IPS-18a (cell line): ENCODE results near the gene ROBO1.
A peak's percentile ranks its signal among the peaks of the same experiment; 100 is the strongest.

Source experiments
- H3K27ac ChIP-seq: one replicate; pipeline ENCODE4 v1.5.1; 2013; ENCODE audit warnings: low read length
- H3K27me3 ChIP-seq: one replicate; pipeline ENCODE4 v1.6.1; 2013; ENCODE audit warnings: mild to moderate bottlenecking, low read length; ENCODE audit not compliant: control insufficient read depth, insufficient read depth
- H3K36me3 ChIP-seq: one replicate; pipeline ENCODE4 v1.6.1; 2013; ENCODE audit warnings: low read depth, low read length; ENCODE audit not compliant: control insufficient read depth
- H3K4me1 ChIP-seq: one replicate; pipeline ENCODE4 v1.6.1; 2013; ENCODE audit warnings: low read depth, low read length; ENCODE audit not compliant: control insufficient read depth
- H3K4me3 ChIP-seq: one replicate; pipeline ENCODE4 v1.5.1; 2013; ENCODE audit warnings: low read length
- H3K9ac ChIP-seq: one replicate; pipeline ENCODE4 v1.6.1; 2013; ENCODE audit warnings: mild to moderate bottlenecking, low read length, moderate library complexity
- H3K9me3 ChIP-seq: one replicate; pipeline ENCODE4 v1.6.1; 2013; ENCODE audit warnings: low read depth, low read length; ENCODE audit not compliant: control insufficient read depth

ROBO1 gene

GRCh38 chr3:79018265-79018664, 749.5 kb downstream of the ROBO1 start:
- Histone ChIP-seq H3K9me3 (no peaks in the 10 kb centered on the region), H3K27ac (no peak overlapping the region), H3K4me3 (peak overlapping the region; percentile 92), H3K27me3 (no peaks in the 10 kb centered on the region), H3K9ac (peak overlapping the region; percentile 90), H3K4me1 (peaks cover 27% of the 10 kb centered on the region), H3K36me3 (no peaks in the 10 kb centered on the region)

DNA sequence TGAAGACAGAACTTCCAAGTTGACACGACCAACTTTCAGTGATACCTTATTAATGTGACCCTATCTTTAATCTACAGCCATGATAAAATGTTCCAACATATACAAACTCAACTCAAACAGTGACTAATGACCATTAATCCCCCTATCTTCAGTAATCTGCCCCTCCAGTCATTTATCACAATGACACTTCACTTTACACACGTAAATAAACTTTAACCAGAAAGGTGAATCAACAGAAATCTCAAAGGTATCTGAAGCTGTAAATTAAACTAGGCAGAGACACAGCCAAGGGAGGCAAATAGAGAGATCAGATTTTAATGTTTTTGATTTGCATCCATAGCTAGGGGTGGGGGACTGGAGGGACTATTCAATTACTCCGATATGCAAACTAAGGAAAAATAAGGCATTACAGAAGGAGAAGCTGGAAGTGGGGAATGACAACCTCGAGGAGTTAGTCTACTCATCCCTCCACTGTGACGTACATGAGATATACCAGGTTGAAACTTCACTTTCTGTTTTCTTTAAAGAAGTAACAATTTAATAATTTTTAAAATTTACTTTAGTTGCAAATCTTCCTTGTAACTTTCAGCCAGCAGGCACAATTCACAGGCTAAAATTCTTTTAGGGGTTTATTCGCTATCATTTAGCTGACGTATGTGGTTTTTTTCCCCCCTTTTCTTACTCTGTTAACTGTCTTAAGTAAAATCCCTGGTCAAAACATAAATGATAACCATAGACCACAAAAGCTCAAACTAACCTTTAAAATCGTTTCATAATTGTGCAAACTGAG, 751.0 kb downstream of the ROBO1 start:
- no peak overlapping the region for H3K27ac ChIP-seq
- no peaks in the 10 kb centered on the region for H3K36me3 ChIP-seq
- H3K4me1 ChIP-seq = peaks cover 39% of the 10 kb centered on the region
- H3K4me3 ChIP-seq = peak overlapping the region; percentile 92
- no peaks in the 10 kb centered on the region for H3K27me3 ChIP-seq
- peak overlapping the region; percentile 90 for H3K9ac ChIP-seq
- no peaks in the 10 kb centered on the region for H3K9me3 ChIP-seq

DNA sequence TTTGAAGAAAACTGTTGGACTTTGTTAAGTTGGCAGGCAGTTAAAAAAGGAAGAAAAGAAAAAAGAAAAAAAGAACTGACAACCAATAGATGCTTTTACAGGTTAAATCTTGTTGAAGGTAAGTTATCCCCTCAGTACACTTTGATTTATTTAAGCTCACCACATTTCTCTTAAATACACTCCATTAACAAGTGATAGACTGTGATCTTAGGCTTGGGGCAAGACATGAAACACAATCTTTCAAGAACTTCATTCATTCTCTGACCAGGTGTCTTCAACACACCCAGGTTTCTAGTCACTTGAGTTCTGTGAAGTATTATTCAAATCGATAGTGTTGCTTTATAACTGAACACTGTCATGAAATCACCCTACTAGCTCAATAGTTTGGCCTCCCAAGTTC, 751.9 kb downstream of the ROBO1 start:
- H3K36me3 ChIP-seq = no peaks in the 10 kb centered on the region
- H3K9me3 ChIP-seq = no peaks in the 10 kb centered on the region
- H3K27me3 ChIP-seq = no peaks in the 10 kb centered on the region
- H3K4me1 ChIP-seq = peaks cover 43% of the 10 kb centered on the region
- no peak overlapping the region for H3K9ac ChIP-seq
- H3K27ac ChIP-seq = no peak overlapping the region
- peak overlapping the region; percentile 92 for H3K4me3 ChIP-seq

DNA sequence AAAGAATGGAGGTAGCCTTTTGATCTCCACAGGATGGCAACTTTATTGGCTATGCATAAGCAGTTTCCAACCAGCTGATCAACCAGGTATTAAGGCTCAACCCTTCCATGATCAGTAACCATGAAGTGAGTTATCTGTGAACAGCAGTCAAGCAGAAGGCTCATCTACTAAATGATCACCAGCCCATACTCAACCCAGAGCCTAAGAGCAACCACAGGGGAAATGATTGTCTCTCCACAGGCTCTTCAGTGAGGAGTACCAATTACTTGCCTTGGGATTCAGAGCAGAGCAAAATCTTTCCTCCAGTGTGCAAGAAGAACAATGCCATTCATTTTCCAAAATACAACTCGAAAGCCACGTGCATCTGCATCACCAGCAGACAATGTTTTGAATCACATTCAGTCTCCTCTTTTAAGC, 754.8 kb downstream of the ROBO1 start:
- Histone ChIP-seq H3K9ac (no peak overlapping the region), H3K27ac (no peak overlapping the region), H3K27me3 (no peaks in the 10 kb centered on the region), H3K9me3 (no peaks in the 10 kb centered on the region), H3K4me1 (peaks cover 38% of the 10 kb centered on the region), H3K4me3 (peak overlapping the region; percentile 7), H3K36me3 (no peaks in the 10 kb centered on the region)

DNA sequence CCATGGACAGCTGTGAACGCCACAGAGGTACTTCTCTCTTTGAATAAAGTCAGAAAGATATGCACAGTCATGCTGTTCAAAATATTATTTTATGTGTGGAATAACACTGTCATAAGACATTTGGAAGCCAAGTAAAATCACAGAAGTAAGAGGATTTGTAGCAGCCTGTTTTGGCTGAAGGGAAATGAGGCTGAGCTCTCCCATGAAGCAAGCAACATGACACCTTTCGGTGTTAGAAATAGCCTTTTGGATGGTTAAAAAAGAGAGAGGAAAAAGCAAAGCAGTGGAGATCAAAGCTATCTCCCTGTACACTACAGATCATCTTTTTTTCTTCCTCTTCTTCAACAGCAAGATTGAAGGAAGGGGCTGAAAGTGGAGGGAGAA, 755.3 kb downstream of the ROBO1 start:
- H3K27me3 ChIP-seq = no peaks in the 10 kb centered on the region
- H3K4me3 ChIP-seq = peak overlapping the region; percentile 7
- no peak overlapping the region for H3K9ac ChIP-seq
- no peak overlapping the region for H3K27ac ChIP-seq
- H3K36me3 ChIP-seq = no peaks in the 10 kb centered on the region
- H3K9me3 ChIP-seq = no peaks in the 10 kb centered on the region
- peaks cover 38% of the 10 kb centered on the region for H3K4me1 ChIP-seq

GRCh38 chr3:79011821-79012529, 755.8 kb downstream of the ROBO1 start:
- H3K27me3 ChIP-seq = no peaks in the 10 kb centered on the region
- H3K4me1 ChIP-seq = peaks cover 38% of the 10 kb centered on the region
- no peak overlapping the region for H3K27ac ChIP-seq
- H3K36me3 ChIP-seq = no peaks in the 10 kb centered on the region
- no peaks in the 10 kb centered on the region for H3K9me3 ChIP-seq
- H3K4me3 ChIP-seq = no peak overlapping the region
- no peak overlapping the region for H3K9ac ChIP-seq

- Histone ChIP-seq H3K4me3 (no peak overlapping the region), H3K27ac (no peak overlapping the region)
These were observed 757.9 kb downstream of the ROBO1 start for GRCh38 chr3:79009861-79010260.

DNA sequence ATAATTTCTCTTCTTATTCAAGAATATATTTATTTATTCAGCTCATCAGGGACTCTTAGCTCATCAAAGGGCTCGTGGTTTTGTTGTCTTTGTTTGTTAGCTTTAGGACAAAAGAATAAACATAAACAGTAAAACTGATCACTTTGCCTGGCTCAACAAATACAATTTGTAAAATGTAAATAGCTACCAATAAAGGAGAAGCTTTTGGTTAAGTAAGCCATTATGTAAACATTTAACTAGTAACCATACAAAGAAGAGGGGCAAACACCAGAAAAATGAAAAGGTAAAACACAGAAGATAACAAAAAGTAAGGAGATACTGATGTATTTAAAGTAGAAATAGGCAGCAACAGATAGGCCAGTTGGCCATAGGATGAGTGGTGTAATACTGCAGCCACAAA, 761.7 kb downstream of the ROBO1 start:
- no peaks in the 10 kb centered on the region for H3K36me3 ChIP-seq
- no peaks in the 10 kb centered on the region for H3K27me3 ChIP-seq
- no peak overlapping the region for H3K4me3 ChIP-seq
- H3K9ac ChIP-seq = no peak overlapping the region
- no peaks in the 10 kb centered on the region for H3K9me3 ChIP-seq
- peaks cover 18% of the 10 kb centered on the region for H3K4me1 ChIP-seq
- H3K27ac ChIP-seq = no peak overlapping the region

More at GRCh38 chr3:79009861-79010260, 757.9 kb downstream of the ROBO1 start:
- no peak overlapping the region for H3K9ac ChIP-seq
- no peaks in the 10 kb centered on the region for H3K36me3 ChIP-seq
- peaks cover 25% of the 10 kb centered on the region for H3K4me1 ChIP-seq
- H3K27me3 ChIP-seq = no peaks in the 10 kb centered on the region
- H3K9me3 ChIP-seq = no peaks in the 10 kb centered on the region

GRCh38 chr3:79005084-79005483, 762.7 kb downstream of the ROBO1 start:
- no peak overlapping the region for H3K9ac ChIP-seq
- H3K36me3 ChIP-seq = no peaks in the 10 kb centered on the region
- no peaks in the 10 kb centered on the region for H3K27me3 ChIP-seq
- no peaks in the 10 kb centered on the region for H3K9me3 ChIP-seq
- H3K4me1 ChIP-seq = peaks cover 17% of the 10 kb centered on the region
- no peak overlapping the region for H3K27ac ChIP-seq
- no peak overlapping the region for H3K4me3 ChIP-seq

DNA sequence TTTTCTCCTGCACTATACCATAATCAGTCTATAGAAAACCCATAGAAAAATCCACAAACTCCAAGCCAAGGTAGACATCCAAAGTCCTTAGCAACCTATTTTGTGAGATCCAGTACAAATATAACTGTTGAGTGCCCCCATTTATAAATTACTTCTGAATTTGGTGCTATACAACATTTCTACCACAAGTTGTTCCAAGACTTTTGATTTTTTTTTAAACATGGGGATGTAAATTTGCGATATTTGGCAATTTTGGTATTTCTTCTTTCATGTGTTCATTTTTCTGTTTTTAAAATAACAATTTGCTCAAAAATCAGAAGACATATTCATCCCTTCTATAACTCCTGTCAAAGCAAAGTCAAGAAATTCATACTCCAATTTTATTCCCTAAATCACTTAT, 763.8 kb downstream of the ROBO1 start:
- H3K36me3 ChIP-seq = no peaks in the 10 kb centered on the region
- no peaks in the 10 kb centered on the region for H3K27me3 ChIP-seq
- H3K9ac ChIP-seq = no peak overlapping the region
- H3K27ac ChIP-seq = no peak overlapping the region
- peaks cover 17% of the 10 kb centered on the region for H3K4me1 ChIP-seq
- H3K9me3 ChIP-seq = no peaks in the 10 kb centered on the region
- no peak overlapping the region for H3K4me3 ChIP-seq

- Histone ChIP-seq H3K9ac (no peak overlapping the region), H3K27ac (no peak overlapping the region), H3K27me3 (no peaks in the 10 kb centered on the region), H3K4me3 (no peak overlapping the region), H3K36me3 (no peaks in the 10 kb centered on the region), H3K4me1 (peaks cover 17% of the 10 kb centered on the region), H3K9me3 (no peaks in the 10 kb centered on the region)
These were observed 765.1 kb downstream of the ROBO1 start for GRCh38 chr3:79002465-79003372.
